ENCODE results near the gene IHH. TPM values are rescaled to one million over a fixed set of nuclear protein-coding genes. Genes with fewer than 3 reads are reported as not detected.

Gene IHH
- polyA plus RNA-seq, 1 experiment: not detected

DNA sequence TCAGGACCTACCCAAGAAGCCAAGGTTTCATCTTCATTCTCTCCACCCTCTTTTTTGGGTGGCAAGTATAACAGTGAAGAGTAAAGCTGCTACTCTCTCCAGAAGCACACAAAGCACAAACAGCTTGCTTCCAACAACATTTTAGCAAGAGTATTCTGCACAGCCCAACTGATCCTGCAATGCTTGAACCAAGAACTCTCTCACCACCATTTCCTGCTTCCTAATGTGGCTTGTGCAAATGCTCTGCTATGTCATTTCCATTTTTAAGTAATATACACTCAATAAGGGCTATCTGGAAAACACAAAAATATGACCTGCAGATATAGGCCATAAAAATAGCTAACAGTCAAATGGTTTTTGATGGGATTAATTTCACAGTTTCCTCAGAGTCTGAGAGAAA is 24.1 kb upstream of the IHH start:
- no peaks in the 10 kb centered on the region; the same call in 1 of the 2 replicates for H3K9me3 ChIP-seq (ENCODE audit: control insufficient read depth, insufficient read depth, low read length)
- no peaks in the 10 kb centered on the region for H3K27me3 ChIP-seq (ENCODE audit: control insufficient read depth, insufficient read depth, low read length)
- TF ChIP-seq, protein P1, sequence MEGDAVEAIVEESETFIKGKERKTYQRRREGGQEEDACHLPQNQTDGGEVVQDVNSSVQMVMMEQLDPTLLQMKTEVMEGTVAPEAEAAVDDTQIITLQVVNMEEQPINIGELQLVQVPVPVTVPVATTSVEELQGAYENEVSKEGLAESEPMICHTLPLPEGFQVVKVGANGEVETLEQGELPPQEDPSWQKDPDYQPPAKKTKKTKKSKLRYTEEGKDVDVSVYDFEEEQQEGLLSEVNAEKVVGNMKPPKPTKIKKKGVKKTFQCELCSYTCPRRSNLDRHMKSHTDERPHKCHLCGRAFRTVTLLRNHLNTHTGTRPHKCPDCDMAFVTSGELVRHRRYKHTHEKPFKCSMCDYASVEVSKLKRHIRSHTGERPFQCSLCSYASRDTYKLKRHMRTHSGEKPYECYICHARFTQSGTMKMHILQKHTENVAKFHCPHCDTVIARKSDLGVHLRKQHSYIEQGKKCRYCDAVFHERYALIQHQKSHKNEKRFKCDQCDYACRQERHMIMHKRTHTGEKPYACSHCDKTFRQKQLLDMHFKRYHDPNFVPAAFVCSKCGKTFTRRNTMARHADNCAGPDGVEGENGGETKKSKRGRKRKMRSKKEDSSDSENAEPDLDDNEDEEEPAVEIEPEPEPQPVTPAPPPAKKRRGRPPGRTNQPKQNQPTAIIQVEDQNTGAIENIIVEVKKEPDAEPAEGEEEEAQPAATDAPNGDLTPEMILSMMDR (IDR thresholded peaks at IDR 0.05; ENCODE audit: low read depth, low read length): no peak
- no peak for DNase-seq (ENCODE audit: low read depth, low spot score)
- H3K27ac ChIP-seq (ENCODE audit: low read depth, low read length): no peak overlapping the region
- H3K4me3 ChIP-seq (ENCODE audit: low read depth, low read length): no peak overlapping the region
- POLR2A ChIA-PET: no interaction called here
- CTCF ChIA-PET: interaction anchor here (1.0 to 1.9 kb wide), 4 partner anchors 11 to 35 kb away, joined by 3 to 16 read pairs (median 6); no protein-coding TSS in a partner anchor

DNA sequence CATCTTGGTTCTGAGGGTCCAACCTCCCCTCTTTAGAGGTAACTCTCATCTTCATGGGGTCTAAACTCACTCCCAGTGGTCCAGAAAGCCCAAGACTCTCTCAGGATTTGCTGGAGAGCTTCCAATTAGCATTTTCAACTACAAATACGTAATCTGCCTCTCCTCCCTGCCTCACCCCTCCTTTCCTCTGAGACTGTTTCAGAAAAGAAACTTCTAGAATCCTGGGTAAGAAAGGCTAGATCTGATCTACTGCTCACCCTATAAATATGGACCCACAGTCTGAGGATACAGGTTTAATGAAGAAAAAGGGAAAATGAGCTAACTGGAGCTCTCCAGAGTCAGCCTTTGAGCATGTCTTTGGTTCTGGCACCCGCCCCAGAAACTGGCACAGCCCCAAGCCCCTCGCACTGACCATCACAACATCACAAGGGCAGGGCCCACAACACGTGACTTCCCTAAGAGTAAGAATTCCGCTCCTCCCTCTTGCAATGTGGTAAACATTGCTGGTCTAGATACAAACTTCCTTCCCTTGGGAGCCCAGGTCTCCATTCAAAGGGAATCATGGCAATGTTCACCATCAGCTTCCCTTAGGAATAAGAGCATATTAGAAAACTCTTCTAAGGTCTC is 21.7 kb upstream of the IHH start:
- Histone ChIP-seq H3K27ac (ENCODE audit: low read depth, low read length) (no peak overlapping the region), H3K27me3 (ENCODE audit: control insufficient read depth, insufficient read depth, low read length) (no peaks in the 10 kb centered on the region), H3K4me3 (ENCODE audit: low read depth, low read length) (no peak overlapping the region), H3K9me3 (ENCODE audit: control insufficient read depth, insufficient read depth, low read length) (no peaks in the 10 kb centered on the region)
- DNase-seq (ENCODE audit: low read depth, low spot score): no peak
- TF ChIP-seq, protein P1 (IDR thresholded peaks at IDR 0.05; ENCODE audit: low read depth, low read length): no peak
- POLR2A ChIA-PET: no interaction called here
- CTCF ChIA-PET: interaction anchor here (0.6 to 1.9 kb wide), 7 partner anchors 9 to 77 kb away, joined by 3 to 5 read pairs (median 3); no protein-coding TSS in a partner anchor

DNA sequence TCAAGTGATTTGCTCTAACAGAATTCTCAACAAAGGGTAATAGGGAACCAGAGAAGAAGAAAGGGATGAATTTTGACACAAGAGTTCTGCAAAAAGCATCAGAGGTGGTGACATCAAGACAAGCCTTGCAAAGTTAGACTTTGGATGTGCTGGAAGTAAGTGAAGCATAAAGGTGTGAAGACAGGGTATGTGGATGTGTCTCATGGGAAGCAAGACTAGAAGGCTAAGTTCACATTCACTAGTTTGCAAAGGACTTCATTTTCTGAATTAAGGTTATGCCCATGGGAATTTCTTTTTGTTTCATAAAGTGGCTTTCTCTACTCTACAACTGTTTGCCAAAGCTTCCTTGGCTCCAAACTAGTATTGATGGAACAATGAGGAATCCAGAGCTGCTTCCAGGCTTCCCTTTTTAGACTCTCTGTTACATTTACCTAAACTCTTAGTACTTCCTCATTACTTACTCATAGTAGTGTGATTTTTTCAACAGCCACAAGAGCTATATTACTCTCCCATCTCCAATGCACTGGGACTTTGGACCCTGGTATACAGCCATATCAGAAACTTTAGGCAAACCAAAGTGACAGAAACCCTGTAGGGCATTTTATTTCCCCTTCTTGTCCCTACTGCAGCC is 21.1 kb upstream of the IHH start:
- H3K27ac ChIP-seq (ENCODE audit: low read depth, low read length): no peak overlapping the region
- no peak overlapping the region for H3K4me3 ChIP-seq (ENCODE audit: low read depth, low read length)
- H3K27me3 ChIP-seq (ENCODE audit: control insufficient read depth, insufficient read depth, low read length): no peaks in the 10 kb centered on the region
- TF ChIP-seq, protein P1 (IDR thresholded peaks at IDR 0.05; ENCODE audit: low read depth, low read length): no peak
- POLR2A ChIA-PET: no interaction called here
- CTCF ChIA-PET: interaction anchor here (0.9 to 2.2 kb wide), 8 partner anchors 10 to 78 kb away, joined by 3 to 7 read pairs (median 4); no protein-coding TSS in a partner anchor
- no peaks in the 10 kb centered on the region for H3K9me3 ChIP-seq (ENCODE audit: control insufficient read depth, insufficient read depth, low read length)
- DNase-seq (ENCODE audit: low read depth, low spot score): no peak

DNA sequence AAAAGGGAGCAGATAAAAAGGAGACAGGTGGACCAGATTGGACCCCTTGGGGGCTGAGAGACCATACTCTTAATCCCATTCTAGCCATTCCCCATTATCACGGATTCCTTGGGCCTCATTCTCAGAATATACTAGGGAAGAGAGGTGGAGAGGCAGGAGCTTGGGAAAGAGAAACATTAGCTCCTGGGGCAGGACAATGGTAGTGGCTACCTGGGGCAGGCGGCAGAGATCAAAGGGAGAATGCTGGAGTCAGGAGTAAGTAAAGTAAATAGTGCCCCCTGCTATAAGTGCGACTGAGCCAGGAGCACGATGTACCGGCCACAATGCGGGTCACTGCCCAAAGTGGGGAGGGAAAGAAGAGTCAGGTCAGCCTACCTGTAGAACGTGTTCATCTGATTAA is 20.4 kb upstream of the IHH start:
- TF ChIP-seq, protein P1 (IDR thresholded peaks at IDR 0.05; ENCODE audit: low read depth, low read length): no peak
- ChIA-PET POLR2A (no interaction called here), CTCF (interaction anchor here (0.6 to 2.2 kb wide), 9 partner anchors 10 to 86 kb away, joined by 3 to 13 read pairs (median 5); no protein-coding TSS in a partner anchor)
- DNase-seq (ENCODE audit: low read depth, low spot score): no peak
- Histone ChIP-seq H3K27ac (ENCODE audit: low read depth, low read length) (no peak overlapping the region), H3K4me3 (ENCODE audit: low read depth, low read length) (no peak overlapping the region), H3K27me3 (ENCODE audit: control insufficient read depth, insufficient read depth, low read length) (no peaks in the 10 kb centered on the region), H3K9me3 (ENCODE audit: control insufficient read depth, insufficient read depth, low read length) (no peaks in the 10 kb centered on the region)

DNA sequence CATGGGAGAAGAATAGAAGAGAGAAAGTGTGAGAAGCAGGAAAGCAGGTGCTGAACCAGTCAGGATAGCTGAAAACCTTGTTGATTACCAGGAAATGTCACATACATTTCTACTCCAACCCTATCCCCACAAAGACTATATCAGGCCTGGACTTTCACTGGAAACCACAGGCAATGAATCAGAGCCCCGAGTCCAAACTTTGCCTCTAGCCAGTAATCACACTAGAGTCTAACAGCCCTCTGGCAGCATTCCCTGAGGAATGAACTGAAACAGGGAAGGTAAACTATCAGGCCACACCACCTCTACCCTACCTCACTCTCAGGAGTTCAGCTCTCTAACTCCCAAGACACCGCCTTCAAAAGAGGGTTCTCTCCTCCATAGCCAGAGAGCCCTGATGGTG is 18.7 kb upstream of the IHH start:
- ChIA-PET POLR2A (no interaction called here), CTCF (interaction anchor here (1.2 to 2.2 kb wide), 6 partner anchors 21 to 84 kb away, joined by 3 to 13 read pairs (median 5); no protein-coding TSS in a partner anchor)
- DNase-seq (ENCODE audit: low read depth, low spot score): no peak
- H3K27ac ChIP-seq (ENCODE audit: low read depth, low read length): peak overlapping the region; percentile 13
- no peaks in the 10 kb centered on the region for H3K9me3 ChIP-seq (ENCODE audit: control insufficient read depth, insufficient read depth, low read length)
- no peaks in the 10 kb centered on the region for H3K27me3 ChIP-seq (ENCODE audit: control insufficient read depth, insufficient read depth, low read length)
- H3K4me3 ChIP-seq (ENCODE audit: low read depth, low read length): no peak overlapping the region
- TF ChIP-seq, protein P1 (IDR thresholded peaks at IDR 0.05; ENCODE audit: low read depth, low read length): no peak

Measured in AG04450 (cell line).